MM.1S (cell line): ENCODE results near the gene ADAP1.

Experiments
- EZH2 ChIP-seq: fragments of 300-600 bp; sonication (generic); optimal IDR thresholded peaks from 2 replicates; pipeline ENCODE3; 2017; ENCODE audit warnings: low read depth, mild to moderate bottlenecking, antibody characterized with exemption, low read length, mixed read lengths
- EZH2phosphoT487 ChIP-seq: fragments of 300-600 bp; sonication (generic); IDR thresholded peaks from 2 replicates; pipeline ENCODE4 v1.6.1; 2018; ENCODE audit warnings: antibody characterized with exemption, low read length
- TF ChIP-seq, protein P1 (sequence below): fragments of 300-600 bp; sonication (generic); IDR thresholded peaks from 2 replicates; pipeline ENCODE4 v1.5.1; 2016; ENCODE audit warnings: antibody characterized with exemption, low read length, mixed read lengths

DNA sequence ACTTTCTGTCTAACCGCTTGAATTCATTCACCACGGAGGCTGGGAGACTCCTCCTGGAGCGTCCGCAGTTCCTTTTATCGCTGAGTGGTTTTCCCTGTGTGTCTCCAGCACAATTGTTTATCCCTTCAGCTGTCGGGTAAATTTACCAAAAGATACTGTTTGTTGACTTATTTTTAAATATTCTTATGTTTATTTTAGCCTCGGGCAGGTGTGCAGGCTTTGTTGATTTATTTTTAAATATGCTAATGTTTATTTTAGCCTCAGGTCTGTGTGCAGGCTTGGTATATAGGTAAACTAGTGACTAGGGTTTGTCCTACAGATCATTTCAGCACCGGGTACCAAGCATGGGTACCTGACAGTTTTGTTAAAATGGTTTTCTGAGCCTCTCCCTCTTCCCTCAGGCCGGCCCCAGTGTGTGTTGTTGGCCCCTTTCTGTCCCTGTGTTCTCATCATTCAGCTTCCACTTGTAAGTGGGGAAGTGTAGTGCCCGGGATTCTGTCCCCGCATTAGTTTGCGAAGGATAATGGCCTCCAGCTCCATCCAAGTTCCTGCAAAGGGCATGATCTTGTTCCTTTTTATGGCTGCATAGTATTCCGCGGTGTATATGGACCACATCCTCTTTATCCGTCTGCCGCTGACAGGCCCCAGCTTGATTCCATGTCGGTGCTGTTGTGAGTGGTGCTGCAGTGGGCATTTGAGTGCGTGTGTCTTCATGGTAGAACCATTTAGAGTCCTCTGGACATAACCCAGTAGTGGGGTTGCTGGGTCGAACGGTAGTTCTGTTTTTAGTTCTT, 72.8 kb downstream of the ADAP1 start:
- no peak for TF ChIP-seq EZH2
- TF ChIP-seq, protein P1, sequence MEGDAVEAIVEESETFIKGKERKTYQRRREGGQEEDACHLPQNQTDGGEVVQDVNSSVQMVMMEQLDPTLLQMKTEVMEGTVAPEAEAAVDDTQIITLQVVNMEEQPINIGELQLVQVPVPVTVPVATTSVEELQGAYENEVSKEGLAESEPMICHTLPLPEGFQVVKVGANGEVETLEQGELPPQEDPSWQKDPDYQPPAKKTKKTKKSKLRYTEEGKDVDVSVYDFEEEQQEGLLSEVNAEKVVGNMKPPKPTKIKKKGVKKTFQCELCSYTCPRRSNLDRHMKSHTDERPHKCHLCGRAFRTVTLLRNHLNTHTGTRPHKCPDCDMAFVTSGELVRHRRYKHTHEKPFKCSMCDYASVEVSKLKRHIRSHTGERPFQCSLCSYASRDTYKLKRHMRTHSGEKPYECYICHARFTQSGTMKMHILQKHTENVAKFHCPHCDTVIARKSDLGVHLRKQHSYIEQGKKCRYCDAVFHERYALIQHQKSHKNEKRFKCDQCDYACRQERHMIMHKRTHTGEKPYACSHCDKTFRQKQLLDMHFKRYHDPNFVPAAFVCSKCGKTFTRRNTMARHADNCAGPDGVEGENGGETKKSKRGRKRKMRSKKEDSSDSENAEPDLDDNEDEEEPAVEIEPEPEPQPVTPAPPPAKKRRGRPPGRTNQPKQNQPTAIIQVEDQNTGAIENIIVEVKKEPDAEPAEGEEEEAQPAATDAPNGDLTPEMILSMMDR: no peak
- TF ChIP-seq EZH2phosphoT487: no peak
